SK-N-SH (cell line): ENCODE results near the gene MATK. TPM values are rescaled to one million over a fixed set of nuclear protein-coding genes. Genes with fewer than 3 reads are reported as not detected.
"Not testable (repeated sequence)": the region's sequence is repeated elsewhere in the genome, so short reads cannot be mapped to it uniquely, and the experiment has no call there.

ENCODE experiments used
- CTCF ChIA-PET: fragments of 300-600, 350-600 bp; formaldehyde crosslinking; extraction: SDS; loops from one replicate; lab custom pipeline; 2021; lab: Yijun Ruan, JAX
- POLR2A ChIA-PET: fragments of 350-600 bp; sonication (Branson Sonifier 250); formaldehyde crosslinking; extraction: SDS; loops from one replicate; lab custom pipeline; 2020; ENCODE audit warnings: antibody characterized with exemption, inconsistent platforms; lab: Yijun Ruan, JAX
- DNase-seq: peaks from one replicate; pipeline ENCODE4 v3.0.0; 2012
- H2AFZ ChIP-seq: fragments of 200-600 bp; sonication (generic); 2 replicates; pipeline ENCODE4 v1.8.1; 2016; ENCODE audit warnings: antibody characterized with exemption, mild to moderate bottlenecking, low read depth
- H3F3A ChIP-seq: fragments of 200-600 bp; sonication (generic); replicated peaks from 2 replicates; pipeline ENCODE3; 2016; ENCODE audit warnings: antibody characterized with exemption, mild to moderate bottlenecking; ENCODE audit not compliant: insufficient read depth
- H3K27ac ChIP-seq, 2 experiments: fragments of 200-500 bp in 1 of 2; fragments of 200-600 bp in 1 of 2; sonication (Bioruptor generic) in 1 of 2; sonication (generic), shearing (Covaris generic) in 1 of 2; 2 replicates each; pipeline versions ENCODE4 v1.5.1 to v1.6.1; 2014 to 2016; ENCODE audit warnings: low read depth in 2 of 2, inconsistent platforms in 1 of 2, low read length in 1 of 2, mild to moderate bottlenecking in 1 of 2, mixed read lengths in 1 of 2
- H3K27me3 ChIP-seq: fragments of 200-600 bp; sonication (generic), shearing (Covaris generic); 2 replicates; pipeline ENCODE4 v1.6.1; 2016; ENCODE audit warnings: mixed run types; ENCODE audit not compliant: insufficient read depth
- H3K36me3 ChIP-seq, 2 experiments: fragments of 200-500 bp in 1 of 2; fragments of 200-600 bp in 1 of 2; sonication (Bioruptor generic) in 1 of 2; sonication (generic) in 1 of 2; replicated peaks in 1 of 2; 2 replicates each; pipeline versions ENCODE3 to v1.5.1; 2014 to 2016; ENCODE audit warnings: low read length in 1 of 2, mild to moderate bottlenecking in 1 of 2; ENCODE audit not compliant: insufficient read depth in 2 of 2, control insufficient read depth in 1 of 2
- H3K4me1 ChIP-seq, 2 experiments: fragments of 200-500 bp in 1 of 2; fragments of 200-600 bp in 1 of 2; sonication (Bioruptor generic) in 1 of 2; sonication (generic), shearing (Covaris generic) in 1 of 2; 2 replicates each; pipeline versions ENCODE4 v1.5.1 to v1.6.1; 2014 to 2016; ENCODE audit warnings: low read depth in 1 of 2, low read length in 1 of 2, mixed run types in 1 of 2; ENCODE audit not compliant: insufficient read depth in 2 of 2, control insufficient read depth in 1 of 2
- H3K4me2 ChIP-seq: fragments of 200-600 bp; sonication (generic), shearing (Covaris generic); 2 replicates; pipeline ENCODE4 v1.6.1; 2017; ENCODE audit warnings: mixed run types
- H3K4me3 ChIP-seq, 2 experiments: fragments of 200-500 bp in 1 of 2; fragments of 200-600 bp in 1 of 2; sonication (Bioruptor generic) in 1 of 2; sonication (generic), shearing (Covaris generic) in 1 of 2; 2 replicates each; pipeline versions ENCODE4 v1.5.1 to v1.8.1; 2014 to 2016; ENCODE audit warnings: low read depth in 2 of 2, inconsistent platforms in 1 of 2, low read length in 1 of 2, mild to moderate bottlenecking in 1 of 2, mixed read lengths in 1 of 2, moderate library complexity in 1 of 2
- H3K79me2 ChIP-seq: fragments of 200-600 bp; sonication (generic); 2 replicates; pipeline ENCODE4 v1.8.1; 2017; ENCODE audit warnings: mild to moderate bottlenecking; ENCODE audit not compliant: insufficient read depth
- H3K9ac ChIP-seq: fragments of 200-600 bp; sonication (generic); 2 replicates; pipeline ENCODE4 v1.6.1; 2017; ENCODE audit warnings: mixed run types
- H3K9me2 ChIP-seq: fragments of 200-600 bp; sonication (generic); 2 replicates; pipeline ENCODE4 v1.6.1; 2017; ENCODE audit warnings: mixed run types
- H3K9me3 ChIP-seq: fragments of 200-600 bp; sonication (generic); 2 replicates; pipeline ENCODE4 v1.6.1; 2017; ENCODE audit warnings: mixed run types, mild to moderate bottlenecking, moderate library complexity
- H4K20me1 ChIP-seq: fragments of 200-600 bp; sonication (generic); 2 replicates; pipeline ENCODE4 v1.6.1; 2017; ENCODE audit warnings: mild to moderate bottlenecking, mixed run types; ENCODE audit not compliant: insufficient read depth
- ELF1 ChIP-seq: IDR thresholded peaks from 2 replicates; pipeline ENCODE4 v1.4.0; 2012
- EP300 ChIP-seq, 2 experiments: IDR thresholded peaks; 2 replicates each; pipeline versions ENCODE4 v1.4.0 to v1.6.1; 2012; ENCODE audit warnings: borderline replicate concordance in 1 of 2, low read depth in 1 of 2, low read length in 1 of 2
- EZH2phosphoT487 ChIP-seq: fragments of 200-600 bp; sonication (generic); IDR thresholded peaks from 2 replicates; pipeline ENCODE4 v1.6.1; 2017; ENCODE audit warnings: low read depth, mixed run types, mild to moderate bottlenecking, antibody characterized with exemption, moderate library complexity, borderline replicate concordance
- FOSL2 ChIP-seq: IDR thresholded peaks from 2 replicates; pipeline ENCODE4 v1.4.0; 2012; ENCODE audit warnings: low read depth, mild to moderate bottlenecking, moderate library complexity, borderline replicate concordance
- GABPA ChIP-seq: IDR thresholded peaks from 2 replicates; pipeline ENCODE4 v1.4.0; 2012; ENCODE audit warnings: low read depth, mild to moderate bottlenecking
- RCOR1 ChIP-seq: fragments of 150-350 bp; IDR thresholded peaks from 2 replicates; pipeline ENCODE4 v1.6.1; 2017; ENCODE audit warnings: antibody characterized with exemption, low read length
- RXRA ChIP-seq: IDR thresholded peaks from 2 replicates; pipeline ENCODE4 v1.4.0; 2012; ENCODE audit warnings: low read depth, mild to moderate bottlenecking, borderline replicate concordance
- SIN3A ChIP-seq: IDR thresholded peaks from 2 replicates; pipeline ENCODE4 v1.6.1; 2012; ENCODE audit warnings: low read depth, mild to moderate bottlenecking, low read length, moderate library complexity, borderline replicate concordance
- SMC3 ChIP-seq: IDR thresholded peaks from 2 replicates; pipeline ENCODE4 v1.6.1; 2012; ENCODE audit warnings: low read depth, low read length, improper control_type of control experiment
- TAF1 ChIP-seq: IDR thresholded peaks from 2 replicates; pipeline ENCODE4 v1.6.1; 2012; ENCODE audit warnings: low read depth, mild to moderate bottlenecking, low read length, moderate library complexity, borderline replicate concordance
- TEAD4 ChIP-seq: IDR thresholded peaks from 2 replicates; pipeline ENCODE4 v1.4.0; 2012; ENCODE audit warnings: mild to moderate bottlenecking, borderline replicate concordance; ENCODE audit not compliant: insufficient read depth
- YY1 ChIP-seq: IDR thresholded peaks from 2 replicates; pipeline ENCODE4 v1.4.0; 2012; ENCODE audit warnings: low read depth, mild to moderate bottlenecking
- WGBS: methylation state at CpG from one replicate; pipeline ENCODE4 v1.1.6; 2017; ENCODE audit warnings: low lambda C conversion rate; 5-methylcytosine and 5-hydroxymethylcytosine counted together
- polyA plus RNA-seq, 3 experiments: library from polyadenylated mRNA; depleted of rRNA; stranded (reverse); fragments of >200 nt; gene quantifications; 2 replicates each; pipeline ENCODE4 v1.2.3, GENCODE V29; 2012
- TF ChIP-seq, protein P1 (sequence below): IDR thresholded peaks from 2 replicates; pipeline ENCODE4 v1.4.0; 2012; ENCODE audit warnings: low read depth, borderline replicate concordance
- TF ChIP-seq, protein P2 (sequence below): IDR thresholded peaks from 2 replicates; pipeline ENCODE4 v1.4.0; 2012; ENCODE audit warnings: low read depth, borderline replicate concordance

The MATK gene
- polyA plus RNA-seq, 1 of the 3 experiments (the other 2 are of a cell fraction), result not detected

DNA sequence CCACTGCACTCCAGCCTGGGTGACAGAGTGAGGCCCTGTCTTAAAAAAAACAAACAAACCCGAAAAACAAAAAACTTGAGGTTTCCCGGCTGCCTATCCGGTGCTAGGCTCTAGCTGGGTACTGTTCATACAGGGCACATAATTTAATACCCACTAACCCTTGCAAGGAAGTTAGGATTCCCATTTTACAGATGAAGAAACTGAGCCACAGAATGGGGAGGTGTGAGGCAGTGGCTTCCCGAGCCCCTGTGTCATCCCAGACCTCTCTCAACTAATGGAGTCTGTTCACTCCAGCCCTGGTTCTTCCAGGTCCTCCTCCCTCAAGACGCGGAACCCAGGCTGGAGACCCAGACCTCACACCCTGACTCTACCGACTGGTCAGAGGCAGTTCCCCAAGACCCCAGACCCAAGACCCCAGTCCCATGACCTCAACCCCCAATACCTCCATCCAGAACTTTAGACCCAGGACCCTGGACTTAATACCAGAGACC, 25.3 kb downstream of the MATK start:
- H3K36me3 ChIP-seq, result peaks cover 2 to 3% of the 10 kb centered on the region in 2 experiments
- WGBS, result 40% methylated on average over 7 of the region's 7 CpGs
- H3K4me1 ChIP-seq, result peaks cover 7 to 9% of the 10 kb centered on the region in 2 experiments; a peak in 2 of 4 replicates
- H4K20me1 ChIP-seq, result no peaks in the 10 kb centered on the region
- H3K79me2 ChIP-seq, result peaks cover 36% of the 10 kb centered on the region
- H3K9me2 ChIP-seq, result no peaks in the 10 kb centered on the region
- H3K9ac ChIP-seq, result peak overlapping the region; percentile 96
- no peaks in the 10 kb centered on the region for H3K27me3 ChIP-seq
- no peaks in the 10 kb centered on the region for H3K9me3 ChIP-seq
- peak overlapping the region; percentile 92 for H3K4me2 ChIP-seq
- peak overlapping the region; percentile 41 to 68; a peak in 2 of 4 replicates for H3K27ac ChIP-seq
- no peak for DNase-seq
- POLR2A ChIA-PET, result interaction anchor here (0.7 kb wide), 1 partner anchor 9 kb away, joined by 3 read pairs; no protein-coding TSS in a partner anchor
- H3F3A ChIP-seq, result no peaks in the 10 kb centered on the region
- H3K4me3 ChIP-seq, result peak overlapping the region; percentile 73 to 94
- CTCF ChIA-PET, result interaction anchor here (0.6 to 2.5 kb wide), 6 partner anchors 10 to 409 kb away, joined by 3 to 13 read pairs (median 4); partner anchors contain the start of gene ATCAY
- peak overlapping the region; percentile 87 for H2AFZ ChIP-seq
- TF ChIP-seq RXRA, result no peak
- no peak for TF ChIP-seq TEAD4
- no peak for TF ChIP-seq YY1
- TF ChIP-seq SIN3A, result no peak
- no peak for TF ChIP-seq FOSL2

DNA sequence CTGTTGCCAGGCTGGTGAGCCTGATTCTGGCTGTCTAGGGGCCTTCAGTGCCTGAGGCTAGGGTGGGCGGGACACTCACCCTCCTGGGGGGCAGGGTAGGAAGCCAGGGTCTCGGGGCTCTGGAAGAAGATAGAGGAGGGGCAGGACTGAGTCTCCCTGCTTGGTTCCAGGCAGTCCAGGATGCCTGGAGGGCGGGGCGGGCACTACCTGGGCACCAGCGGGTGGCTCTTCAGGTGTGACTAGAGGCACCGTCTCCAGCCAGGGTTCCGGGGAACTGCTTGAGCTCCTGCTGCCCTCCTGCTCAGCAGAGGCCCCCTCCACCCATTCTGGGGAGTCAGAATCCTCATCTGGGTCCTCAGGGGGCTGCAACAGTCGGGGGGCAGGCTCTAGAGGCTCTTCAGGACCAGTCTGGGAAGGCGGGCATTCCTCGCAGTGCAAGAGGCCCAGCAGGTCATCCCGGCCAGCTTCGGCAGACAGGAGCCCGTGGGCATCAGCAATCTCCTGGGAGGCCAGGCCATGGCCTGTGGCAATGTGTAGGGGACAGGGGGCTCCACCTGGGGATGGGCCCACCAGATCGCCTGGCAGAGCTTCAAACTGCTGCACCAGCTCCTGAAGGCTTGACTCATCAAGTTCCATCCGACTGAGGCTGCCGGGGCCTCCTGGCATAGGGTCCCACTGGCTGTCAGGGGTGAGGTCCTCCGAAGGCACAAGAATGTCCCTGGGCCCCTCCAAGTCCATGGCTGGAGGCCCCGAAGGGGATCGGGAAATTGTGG, 26.5 kb downstream of the MATK start:
- CTCF ChIA-PET, result interaction anchor here (1.1 kb wide), 1 partner anchor 121 kb away, joined by 3 read pairs; the partner anchor contains the start of gene ATCAY
- no peak overlapping the region for H3K9ac ChIP-seq

DNA sequence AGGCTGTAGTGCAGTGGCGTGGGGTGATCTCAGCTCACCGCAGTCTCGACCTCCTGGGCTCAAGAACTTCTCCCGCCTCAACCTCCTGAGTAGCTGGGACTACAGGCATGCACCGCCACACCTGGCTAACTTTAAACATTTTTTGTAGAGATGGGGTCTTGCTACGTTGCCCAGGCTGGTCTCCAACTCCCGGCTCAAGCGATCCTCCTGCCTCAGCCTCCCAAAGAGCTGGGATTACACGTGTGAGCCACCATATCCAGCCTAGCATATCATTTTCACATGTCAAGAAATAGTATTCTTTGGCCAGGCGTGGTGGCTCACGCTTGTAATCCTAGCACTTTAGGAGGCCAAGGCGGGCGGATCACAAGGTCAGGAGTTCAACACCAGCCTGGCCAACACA, 27.9 kb downstream of the MATK start:
- H3K79me2 ChIP-seq, result peaks cover 24% of the 10 kb centered on the region
- H3K36me3 ChIP-seq, H3F3A ChIP-seq, H3K4me1 ChIP-seq, POLR2A ChIA-PET, H3K27me3 ChIP-seq, H3K27ac ChIP-seq, H4K20me1 ChIP-seq, DNase-seq, H3K4me3 ChIP-seq, H3K9me2 ChIP-seq, H3K4me2 ChIP-seq, H2AFZ ChIP-seq, H3K9ac ChIP-seq, H3K9me3 ChIP-seq: not testable (repeated sequence)
- CTCF ChIA-PET, result interaction anchor here (0.6 to 1.2 kb wide), 2 partner anchors 9 to 92 kb away, joined by 3 read pairs; no protein-coding TSS in a partner anchor
- 96% methylated on average over 13 of the region's 13 CpGs for WGBS

More for the DNA sequence above, 26.5 kb downstream of the MATK start:
- Histone ChIP-seq H3F3A (no peaks in the 10 kb centered on the region), H4K20me1 (no peaks in the 10 kb centered on the region), H3K27ac (no peak overlapping the region), H3K9me3 (no peaks in the 10 kb centered on the region), H3K4me1 (peaks cover 7 to 9% of the 10 kb centered on the region in 2 experiments; a peak in 2 of 4 replicates), H3K27me3 (no peaks in the 10 kb centered on the region), H3K9me2 (no peaks in the 10 kb centered on the region), H3K36me3 (peaks cover 0 to 3% of the 10 kb centered on the region in 2 experiments), H3K4me3 (no peak overlapping the region), H2AFZ (no peak overlapping the region), H3K79me2 (peaks cover 34% of the 10 kb centered on the region), H3K4me2 (0 out of 2 replicates have a peak overlapping the region, but pooled peaks have one; percentile 92)
- POLR2A ChIA-PET, result no interaction called here
- no peak for DNase-seq
- WGBS, result 91% methylated on average over 9 of the region's 19 CpGs
- no peak for TF ChIP-seq FOSL2
- no peak for TF ChIP-seq RCOR1
- no peak for TF ChIP-seq SMC3
- TF ChIP-seq SIN3A, result no peak
- TF ChIP-seq TAF1, result no peak
- no peak for TF ChIP-seq ELF1
- no peak for TF ChIP-seq RXRA
- TF ChIP-seq EZH2phosphoT487, result no peak
- TF ChIP-seq GABPA, result no peak
- TF ChIP-seq, protein P1, sequence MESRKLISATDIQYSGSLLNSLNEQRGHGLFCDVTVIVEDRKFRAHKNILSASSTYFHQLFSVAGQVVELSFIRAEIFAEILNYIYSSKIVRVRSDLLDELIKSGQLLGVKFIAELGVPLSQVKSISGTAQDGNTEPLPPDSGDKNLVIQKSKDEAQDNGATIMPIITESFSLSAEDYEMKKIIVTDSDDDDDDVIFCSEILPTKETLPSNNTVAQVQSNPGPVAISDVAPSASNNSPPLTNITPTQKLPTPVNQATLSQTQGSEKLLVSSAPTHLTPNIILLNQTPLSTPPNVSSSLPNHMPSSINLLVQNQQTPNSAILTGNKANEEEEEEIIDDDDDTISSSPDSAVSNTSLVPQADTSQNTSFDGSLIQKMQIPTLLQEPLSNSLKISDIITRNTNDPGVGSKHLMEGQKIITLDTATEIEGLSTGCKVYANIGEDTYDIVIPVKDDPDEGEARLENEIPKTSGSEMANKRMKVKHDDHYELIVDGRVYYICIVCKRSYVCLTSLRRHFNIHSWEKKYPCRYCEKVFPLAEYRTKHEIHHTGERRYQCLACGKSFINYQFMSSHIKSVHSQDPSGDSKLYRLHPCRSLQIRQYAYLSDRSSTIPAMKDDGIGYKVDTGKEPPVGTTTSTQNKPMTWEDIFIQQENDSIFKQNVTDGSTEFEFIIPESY, result no peak
- TF ChIP-seq EP300 (IDR thresholded peaks at IDR 0.05; ENCODE audit: borderline replicate concordance in 1 of 2, low read depth in 1 of 2, low read length in 1 of 2), result no peak
- TF ChIP-seq, protein P2, sequence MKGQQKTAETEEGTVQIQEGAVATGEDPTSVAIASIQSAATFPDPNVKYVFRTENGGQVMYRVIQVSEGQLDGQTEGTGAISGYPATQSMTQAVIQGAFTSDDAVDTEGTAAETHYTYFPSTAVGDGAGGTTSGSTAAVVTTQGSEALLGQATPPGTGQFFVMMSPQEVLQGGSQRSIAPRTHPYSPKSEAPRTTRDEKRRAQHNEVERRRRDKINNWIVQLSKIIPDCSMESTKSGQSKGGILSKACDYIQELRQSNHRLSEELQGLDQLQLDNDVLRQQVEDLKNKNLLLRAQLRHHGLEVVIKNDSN, result no peak
